KBM-7 (cell line): ENCODE measurements around the gene PRKCD.

Experiments
- DNase-seq: peaks from one replicate; pipeline ENCODE4 v3.0.0-alpha.2; 2015
- in situ Hi-C: fragments of 300-500 bp; cut with MboI; formaldehyde crosslinking; loops from 2 replicates; pipeline ENCODE4 v1.14.3; 2020; ENCODE audit warnings: low sequenced_read_pairs, low pct_unique_long_range_greater_than_20kb, mixed read lengths

Gene PRKCD

GRCh38 chr3:53151870-53152660 lies 8.9 kb upstream of the PRKCD start:
- DNase-seq = no peak
- in situ Hi-C loops = no loop called here

- in situ Hi-C loops = no loop called here
- no peak for DNase-seq
Measured at GRCh38 chr3:53153264-53153823, 7.7 kb upstream of the PRKCD start.

- in situ Hi-C loops = no loop called here
- no peak for DNase-seq
Measured at GRCh38 chr3:53153980-53154379, 7.0 kb upstream of the PRKCD start.

- in situ Hi-C loops = no loop called here
- no peak for DNase-seq
Measured at GRCh38 chr3:53154881-53155285, 6.1 kb upstream of the PRKCD start.

GRCh38 chr3:53155760-53156159 lies 5.2 kb upstream of the PRKCD start:
- in situ Hi-C loops = no loop called here
- DNase-seq = no peak

GRCh38 chr3:53156368-53156834 lies 4.6 kb upstream of the PRKCD start:
- no peak for DNase-seq
- in situ Hi-C loops = no loop called here

GRCh38 chr3:53157974-53158580 lies 2.9 kb upstream of the PRKCD start:
- DNase-seq = no peak
- in situ Hi-C loops = no loop called here

- DNase-seq = no peak
- in situ Hi-C loops = no loop called here
Measured at GRCh38 chr3:53158765-53159155, 2.2 kb upstream of the PRKCD start.

GRCh38 chr3:53159156-53160060 lies 1.6 kb upstream of the PRKCD start:
- no peak for DNase-seq
- in situ Hi-C loops = no loop called here

GRCh38 chr3:53160061-53160659 lies 849 bp upstream of the PRKCD start:
- in situ Hi-C loops = no loop called here
- DNase-seq = no peak

- peak; percentile 16 for DNase-seq
- in situ Hi-C loops = no loop called here
Measured at GRCh38 chr3:53161450-53161819, 426 bp downstream of the PRKCD start.

- peak; percentile 63 for DNase-seq
Measured at GRCh38 chr3:53161820-53162671, 1.0 kb downstream of the PRKCD start.

GRCh38 chr3:53162672-53163443 lies 1.8 kb downstream of the PRKCD start:
- in situ Hi-C loops = no loop called here
- peak; percentile 24 for DNase-seq

More at GRCh38 chr3:53161820-53162671, 1.0 kb downstream of the PRKCD start:
- in situ Hi-C loops = no loop called here

- DNase-seq = peak; percentile 31
- in situ Hi-C loops = no loop called here
Measured at GRCh38 chr3:53163444-53164387, 2.7 kb downstream of the PRKCD start.

GRCh38 chr3:53164911-53165310 lies 3.9 kb downstream of the PRKCD start:
- in situ Hi-C loops = no loop called here

GRCh38 chr3:53166206-53166605 lies 5.2 kb downstream of the PRKCD start:
- in situ Hi-C loops = no loop called here
- DNase-seq = peak; percentile 8

More at GRCh38 chr3:53164911-53165310, 3.9 kb downstream of the PRKCD start:
- DNase-seq = no peak
